ENCODE results near the gene FHIP1A.

The FHIP1A gene

DNA sequence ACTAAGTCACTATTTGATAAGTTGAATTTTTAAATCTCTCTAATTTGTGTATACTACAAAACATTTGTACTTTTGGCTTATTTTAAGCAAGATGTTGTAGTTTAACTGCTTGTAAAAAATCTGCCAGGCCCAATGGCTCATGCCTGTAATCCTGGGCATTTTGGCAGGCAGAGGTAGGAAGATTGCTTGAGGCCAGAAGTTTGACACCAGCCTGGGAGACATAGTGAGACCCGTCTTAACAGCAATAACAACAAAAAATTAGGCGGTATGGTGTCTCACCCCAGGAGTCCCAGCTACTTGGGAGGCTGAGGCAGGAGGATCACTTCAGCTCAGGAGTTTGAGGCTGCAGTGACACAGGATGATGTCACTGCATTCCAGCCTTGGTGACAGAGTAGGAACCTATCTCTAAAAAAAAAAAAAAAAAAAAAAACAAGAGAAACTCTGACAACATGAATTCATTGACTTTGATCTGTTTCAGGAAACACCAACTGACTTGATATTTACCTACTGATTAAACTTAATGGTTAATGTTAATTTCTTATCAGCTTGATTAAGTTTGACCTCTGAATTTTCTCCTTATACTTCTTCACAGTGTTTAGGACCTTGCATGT is 8.9 kb downstream of the FHIP1A start:
- DNase-seq (ENCODE audit: low read depth in 2 of 2, low spot score in 1 of 2): no peak

DNA sequence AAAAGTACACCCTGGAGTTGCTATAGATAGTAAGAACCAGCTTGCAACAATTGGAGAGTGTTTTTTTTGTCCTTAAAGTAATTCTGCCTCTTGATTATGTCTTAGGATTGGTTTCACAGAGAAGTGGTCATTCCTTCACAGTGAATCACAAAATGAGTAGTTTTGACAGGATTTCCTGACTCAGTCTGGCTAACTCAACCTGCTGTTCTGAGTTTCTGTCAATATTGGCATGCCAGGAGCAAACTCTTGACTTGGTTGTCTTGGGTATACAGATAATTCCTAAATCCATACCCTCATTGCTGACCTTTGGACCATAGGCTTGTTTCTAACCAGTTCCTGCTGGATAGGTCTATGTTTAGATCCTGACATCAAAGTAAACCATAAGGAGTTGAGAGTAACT is 9.4 kb downstream of the FHIP1A start:
- DNase-seq (ENCODE audit: low read depth in 2 of 2, low spot score in 1 of 2): no peak

DNA sequence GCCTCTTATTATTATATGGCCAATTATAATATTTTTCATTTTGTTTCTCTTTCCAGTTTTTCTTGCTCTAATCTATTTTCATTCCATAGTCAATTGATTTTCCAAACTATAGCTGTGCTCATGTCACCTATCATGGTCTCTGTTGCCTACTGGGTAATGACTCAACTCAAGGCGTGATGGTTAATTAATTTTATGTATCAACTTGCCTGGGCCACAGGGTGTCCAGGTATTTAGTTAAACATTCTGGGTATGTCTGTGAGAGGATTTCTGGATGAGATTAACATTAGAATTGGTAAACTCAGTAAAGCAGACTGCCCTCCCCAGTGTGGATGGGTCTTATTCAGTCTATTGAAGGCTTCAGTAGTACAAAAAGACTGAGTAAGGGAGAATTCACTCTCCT is 9.9 kb downstream of the FHIP1A start:
- DNase-seq (ENCODE audit: low read depth in 2 of 2, low spot score in 1 of 2): no peak

- DNase-seq (ENCODE audit: low read depth in 2 of 2, low spot score in 1 of 2): no peak
These were observed 11.4 kb downstream of the FHIP1A start for GRCh38 chr4:151420250-151420807.

GRCh38 chr4:151422854-151423253 is 13.9 kb downstream of the FHIP1A start:
- no peak for DNase-seq (ENCODE audit: low read depth in 2 of 2, low spot score in 1 of 2)

GRCh38 chr4:151426513-151426912 is 17.5 kb downstream of the FHIP1A start:
- no peak for DNase-seq (ENCODE audit: low read depth in 2 of 2, low spot score in 1 of 2)

GRCh38 chr4:151427266-151427665 is 18.3 kb downstream of the FHIP1A start:
- no peak for DNase-seq (ENCODE audit: low read depth in 2 of 2, low spot score in 1 of 2)

- DNase-seq (ENCODE audit: low read depth in 2 of 2, low spot score in 1 of 2): no peak
These were observed 19.4 kb downstream of the FHIP1A start for GRCh38 chr4:151428346-151428745.

GRCh38 chr4:151429957-151430570 is 21.1 kb downstream of the FHIP1A start:
- DNase-seq (ENCODE audit: low read depth in 2 of 2, low spot score in 1 of 2): no peak

DNA sequence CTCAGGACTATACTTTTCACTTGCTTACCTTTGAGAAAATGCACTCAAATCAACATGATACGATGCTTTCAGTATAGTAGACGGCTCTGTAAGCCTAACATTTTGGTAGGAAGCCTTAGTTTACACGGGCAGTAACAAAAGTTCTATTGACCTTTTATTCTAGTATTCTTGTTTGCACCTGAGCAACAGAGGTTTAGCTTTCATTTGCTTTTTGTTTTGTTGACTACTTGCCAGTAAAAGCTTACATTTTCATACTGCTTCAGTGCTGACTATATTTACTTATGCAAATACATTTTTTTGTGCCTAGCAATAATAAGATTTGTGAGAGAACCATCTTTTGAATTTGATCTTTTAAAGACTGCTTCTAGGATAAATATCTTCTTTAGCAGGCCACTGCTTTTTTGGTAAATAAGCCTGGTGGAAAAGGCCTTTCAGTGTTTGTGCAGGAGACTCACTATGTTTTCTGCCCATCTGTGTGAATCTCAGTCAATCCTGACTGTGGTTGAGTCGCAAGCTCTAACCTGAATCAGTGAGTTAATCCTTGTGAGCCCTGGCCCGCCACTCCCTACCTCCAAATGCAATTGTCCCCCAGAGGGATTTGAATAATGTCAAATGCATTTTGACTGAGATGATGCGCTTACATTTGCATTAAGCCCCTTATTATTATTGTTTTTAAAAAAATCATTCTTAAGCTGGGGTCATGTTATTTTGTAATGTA is 21.9 kb downstream of the FHIP1A start:
- DNase-seq (ENCODE audit: low read depth in 2 of 2, low spot score in 1 of 2): no peak

GRCh38 chr4:151431728-151432127 is 22.8 kb downstream of the FHIP1A start:
- DNase-seq (ENCODE audit: low read depth in 2 of 2, low spot score in 1 of 2): no peak

DNA sequence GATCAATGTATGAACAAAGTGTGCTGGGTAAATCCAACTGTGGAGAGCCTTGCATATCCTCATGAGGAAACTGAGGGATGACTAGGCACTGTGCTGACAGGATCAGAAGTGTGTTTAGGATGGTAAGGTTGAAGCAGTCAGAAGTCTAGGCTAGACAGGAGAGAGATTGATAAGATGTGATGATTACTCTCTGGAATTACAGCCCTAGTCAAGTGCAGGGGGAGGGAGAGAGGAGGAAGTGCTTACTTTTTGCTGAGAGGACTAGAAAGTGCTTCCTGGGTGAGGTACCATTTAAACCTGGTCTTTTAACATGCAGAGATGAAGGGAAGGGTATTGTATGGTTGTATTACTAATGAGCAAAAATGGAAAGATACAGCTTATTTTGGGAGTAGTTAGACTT is 23.7 kb downstream of the FHIP1A start:
- no peak for DNase-seq (ENCODE audit: low read depth in 2 of 2, low spot score in 1 of 2)

GRCh38 chr4:151434183-151434860 is 25.3 kb downstream of the FHIP1A start:
- no peak for DNase-seq (ENCODE audit: low read depth in 2 of 2, low spot score in 1 of 2)

- DNase-seq (ENCODE audit: low read depth in 2 of 2, low spot score in 1 of 2): no peak
These were observed 27.1 kb downstream of the FHIP1A start for GRCh38 chr4:151436093-151436518.

GRCh38 chr4:151437505-151437904 is 28.5 kb downstream of the FHIP1A start:
- DNase-seq (ENCODE audit: low read depth in 2 of 2, low spot score in 1 of 2): no peak

- DNase-seq (ENCODE audit: low read depth in 2 of 2, low spot score in 1 of 2): no peak
These were observed 29.2 kb downstream of the FHIP1A start for GRCh38 chr4:151438154-151438553.

- DNase-seq (ENCODE audit: low read depth in 2 of 2, low spot score in 1 of 2): no peak
These were observed 30.3 kb downstream of the FHIP1A start for GRCh38 chr4:151439320-151439719.

GRCh38 chr4:151442002-151442401 is 33.0 kb downstream of the FHIP1A start:
- DNase-seq (ENCODE audit: low read depth in 2 of 2, low spot score in 1 of 2): no peak

DNA sequence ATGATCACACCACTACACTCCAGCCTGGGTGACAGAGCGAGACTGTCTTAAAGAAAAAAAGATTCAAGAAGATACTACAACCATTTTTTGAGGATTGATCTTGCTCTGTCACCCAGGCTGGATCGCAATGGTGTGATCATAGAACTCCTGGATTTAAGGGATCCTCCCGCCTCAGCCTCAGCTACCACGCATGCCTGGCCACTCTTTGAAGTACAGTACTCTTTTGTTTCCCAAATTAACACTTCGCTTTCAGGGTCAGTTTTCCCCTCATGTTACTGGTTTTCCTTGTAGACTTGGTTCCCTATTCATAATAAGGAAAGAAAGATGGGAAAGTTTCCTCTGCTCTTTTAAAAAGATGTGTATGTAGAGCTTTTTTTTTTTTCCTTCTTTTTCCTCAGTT is 34.3 kb downstream of the FHIP1A start:
- DNase-seq (ENCODE audit: low read depth in 2 of 2, low spot score in 1 of 2): no peak

DNA sequence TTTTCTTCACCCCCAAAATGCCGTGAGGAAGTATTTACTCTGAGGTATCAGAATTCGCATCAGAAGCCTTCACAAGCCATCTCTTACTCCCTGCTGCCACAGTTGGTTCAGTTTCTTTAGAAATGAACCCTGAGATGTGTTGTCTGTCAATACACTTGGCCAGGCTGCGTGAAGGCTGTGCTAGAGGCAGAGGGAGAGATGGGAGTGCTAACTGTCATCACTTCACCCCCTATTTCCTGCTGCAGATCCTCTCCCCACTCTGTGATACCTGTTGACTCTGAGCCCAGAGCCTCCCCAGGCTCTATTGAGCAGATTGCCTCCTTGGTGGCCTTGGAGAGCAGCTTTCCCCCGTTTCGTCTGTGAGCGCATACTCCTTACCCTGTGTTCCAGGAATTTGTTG is 34.8 kb downstream of the FHIP1A start:
- DNase-seq (ENCODE audit: low read depth in 2 of 2, low spot score in 1 of 2): no peak

- DNase-seq (ENCODE audit: low read depth in 2 of 2, low spot score in 1 of 2): no peak
These were observed 37.2 kb downstream of the FHIP1A start for GRCh38 chr4:151446208-151446607.

- no peak for DNase-seq (ENCODE audit: low read depth in 2 of 2, low spot score in 1 of 2)
These were observed 45.5 kb downstream of the FHIP1A start for GRCh38 chr4:151454513-151454912.

Measured in stimulated activated CD8-positive, alpha-beta memory T cell treated with anti-CD3 and anti-CD28 coated beads, Interleukin-4, amount 100 ng/mL, for 1 hour (primary cell).